ENCODE results near the gene CDS2. TPM values are rescaled to one million over a fixed set of nuclear protein-coding genes. Genes with fewer than 3 reads are reported as not detected.
"Not testable (repeated sequence)": the region's sequence is repeated elsewhere in the genome, so short reads cannot be mapped to it uniquely, and the experiment has no call there.

The CDS2 gene
- polyA plus RNA-seq (ENCODE audit: insufficient read length in 4 of 4): 10 to 100 TPM; 30.8 to 38.8 (median 34.5) TPM

DNA sequence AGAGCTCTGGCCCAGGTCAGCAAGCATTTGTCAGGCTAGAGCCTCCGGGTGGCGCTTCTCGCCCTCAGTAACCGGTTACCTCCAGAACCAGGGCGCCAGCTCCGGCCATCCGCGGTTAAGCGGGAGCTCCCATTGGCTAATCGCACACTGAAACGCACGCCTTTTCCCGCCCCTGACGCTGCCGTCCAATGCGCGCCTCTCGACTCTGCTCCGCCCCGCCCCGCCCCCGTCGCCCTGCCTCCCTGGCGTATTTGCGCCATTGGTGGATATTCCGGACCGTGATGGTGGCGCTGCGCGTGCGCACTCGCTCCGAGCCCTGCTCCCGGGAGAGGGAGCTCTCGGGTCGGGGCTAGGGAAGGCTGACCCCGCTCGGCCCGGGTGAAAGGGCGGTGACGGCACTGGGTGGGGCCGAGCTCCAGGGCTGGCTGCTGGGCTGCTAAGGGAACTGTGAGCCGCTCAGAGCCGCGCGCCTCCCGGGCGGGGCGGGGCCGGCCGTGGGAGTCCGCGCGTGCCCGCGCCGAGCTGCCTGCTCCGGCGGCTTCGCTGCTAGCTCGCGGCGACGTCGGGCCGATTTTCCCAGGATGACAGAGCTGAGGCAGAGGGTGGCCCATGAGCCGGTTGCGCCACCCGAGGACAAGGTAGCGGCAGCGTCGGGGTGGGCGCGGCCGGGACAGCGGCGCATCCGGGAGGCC lies at the start of gene CDS2:
Gene CDS2, plus strand, starts transcription at position 497 of the 692 bp plus-strand sequence. Its CDS starts 85 bp downstream, at position 582.
- peak; percentile 95 to 98 (median 97) for DNase-seq (ENCODE audit: low read depth in 4 of 4, low spot score in 3 of 4)

DNA sequence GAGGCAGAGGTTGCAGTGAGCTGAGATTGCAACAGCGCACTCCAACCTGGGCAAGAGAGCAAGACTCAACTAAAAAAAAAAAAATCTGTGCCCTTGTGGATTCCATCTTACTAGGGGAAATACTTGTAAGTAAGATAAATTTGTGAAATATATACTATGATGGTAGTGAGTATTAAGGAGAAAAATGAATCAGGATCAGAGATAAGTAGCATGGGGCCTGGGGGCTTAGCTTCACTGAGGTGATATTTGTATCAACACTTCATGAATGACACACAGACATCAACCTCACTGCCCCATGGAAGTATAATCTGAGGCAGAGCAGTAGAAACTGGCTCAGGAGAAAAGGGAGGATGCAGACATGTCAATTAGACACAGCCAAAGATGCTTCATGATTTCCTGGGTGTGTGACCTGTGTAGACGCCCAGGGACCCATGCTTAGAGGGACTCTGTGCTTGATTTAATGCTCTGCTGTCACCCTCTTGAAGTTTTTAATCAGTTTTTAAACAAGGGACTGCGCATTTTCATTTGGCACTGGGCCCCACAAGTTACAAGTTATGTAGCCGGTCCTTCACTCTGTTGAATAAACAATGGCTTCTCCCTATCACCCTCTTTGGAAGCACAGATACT lies 48.9 kb upstream of the CDS2 start:
- no peak for DNase-seq (ENCODE audit: low read depth in 4 of 4, low spot score in 3 of 4)

DNA sequence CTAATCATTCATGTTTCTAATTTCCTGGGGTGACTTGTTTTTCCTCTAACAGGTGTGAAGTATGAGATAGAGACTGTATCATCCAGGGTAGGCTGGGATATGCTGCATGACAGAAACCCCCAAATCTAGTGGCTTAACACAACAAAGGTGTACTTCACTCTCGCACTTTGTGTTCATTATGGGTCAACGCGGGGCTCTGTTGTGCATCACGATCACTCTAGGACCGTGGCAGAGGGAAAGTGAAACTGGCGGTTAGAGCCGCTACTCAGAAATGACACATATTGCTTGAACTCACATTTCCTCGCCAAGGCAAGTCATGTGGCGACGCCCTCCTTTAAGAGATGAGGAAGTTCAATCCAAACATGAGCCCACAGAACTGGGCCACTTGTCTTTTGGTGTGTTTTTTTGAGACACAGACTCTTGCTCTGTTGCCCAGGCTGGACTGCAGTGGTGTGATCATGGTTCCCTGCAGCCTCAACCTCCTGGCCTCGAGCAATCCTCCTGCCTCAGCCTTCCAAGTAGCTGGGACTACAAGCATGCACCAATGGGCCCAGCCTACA lies 48.3 kb upstream of the CDS2 start:
- no peak for DNase-seq (ENCODE audit: low read depth in 4 of 4, low spot score in 3 of 4)

DNA sequence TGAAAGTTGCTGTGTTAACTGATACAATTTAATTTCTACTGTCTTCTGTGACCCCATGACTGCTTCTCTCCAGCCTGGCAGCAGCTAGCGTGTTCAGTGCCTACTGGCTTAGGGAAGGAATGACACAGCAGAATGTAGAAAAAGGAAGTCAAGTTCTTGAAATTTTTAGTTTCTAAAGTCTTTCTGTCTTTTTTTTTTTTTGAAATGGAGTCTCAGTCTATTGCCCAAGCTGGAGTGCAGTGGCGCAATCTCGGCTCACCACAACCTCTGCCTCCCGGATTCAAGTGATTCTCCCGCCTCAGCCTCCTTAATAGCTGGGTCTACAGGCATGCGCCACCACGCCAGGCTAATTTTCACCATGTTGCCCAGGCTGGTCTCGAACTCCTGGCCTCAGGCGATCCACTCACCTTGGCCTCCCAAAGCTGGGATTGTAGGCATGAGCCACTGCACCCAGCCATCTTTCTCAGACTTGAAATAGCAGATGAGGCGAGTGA lies 46.4 kb upstream of the CDS2 start:
- DNase-seq (ENCODE audit: low read depth in 4 of 4, low spot score in 3 of 4): no peak

DNA sequence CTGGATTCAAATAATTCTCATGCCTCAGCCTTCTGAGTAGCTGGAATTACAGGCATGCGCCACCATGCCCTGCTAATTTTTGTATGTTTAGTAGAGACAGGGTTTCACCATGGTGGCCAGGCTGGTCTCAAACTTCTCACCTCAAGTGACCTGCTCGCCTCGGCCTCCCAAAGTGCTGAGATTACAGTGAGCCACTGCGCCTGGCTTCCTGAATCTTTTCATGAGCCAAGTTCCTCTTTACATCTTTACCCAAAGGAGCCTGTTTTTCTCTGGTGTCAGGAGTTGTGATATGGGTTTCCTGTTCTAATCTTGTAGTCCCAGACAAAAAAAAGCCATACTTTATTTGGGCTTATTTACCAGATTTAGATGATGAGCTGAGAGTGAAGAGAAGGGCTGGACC lies 41.4 kb upstream of the CDS2 start:
- no peak for DNase-seq (ENCODE audit: low read depth in 4 of 4, low spot score in 3 of 4)

DNA sequence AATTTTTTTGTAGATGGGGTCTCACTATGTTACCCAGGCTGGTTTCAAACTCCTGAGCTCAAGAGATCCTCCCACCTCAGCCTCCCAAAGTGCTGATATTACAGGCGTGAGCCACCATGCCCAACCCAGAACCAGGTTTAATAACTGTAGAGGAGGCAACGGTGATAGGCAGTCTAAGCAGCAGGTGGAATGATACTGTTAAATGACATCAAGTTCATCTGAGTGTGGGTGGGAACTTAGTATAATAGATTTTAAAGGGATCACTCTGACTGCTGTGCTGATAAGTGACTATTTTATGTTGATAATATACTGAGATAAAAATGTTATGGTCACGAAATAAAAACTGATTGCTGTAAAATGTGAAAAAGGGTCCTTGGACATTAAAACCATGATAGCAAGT lies 38.1 kb upstream of the CDS2 start:
- no peak for DNase-seq (ENCODE audit: low read depth in 4 of 4, low spot score in 3 of 4)

DNA sequence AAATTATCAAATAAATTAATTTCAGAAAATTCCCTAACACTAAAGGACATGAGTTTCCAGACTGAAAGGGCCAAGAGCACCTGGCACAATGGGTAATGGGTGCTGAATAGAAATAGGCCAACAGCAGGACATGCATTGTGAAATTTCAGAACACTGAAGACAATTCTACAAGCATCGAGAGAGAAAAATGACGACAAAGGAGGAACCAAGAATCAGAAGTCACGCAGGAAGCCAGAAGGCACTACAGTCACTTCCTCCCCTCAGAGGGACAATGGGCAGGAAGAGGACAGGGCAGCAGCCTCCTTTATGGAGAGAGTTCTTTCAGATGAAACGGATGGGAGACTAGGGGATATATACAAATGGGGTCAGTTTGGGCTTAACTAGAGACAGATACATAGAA lies 36.6 kb upstream of the CDS2 start:
- DNase-seq (ENCODE audit: low read depth in 4 of 4, low spot score in 3 of 4): no peak

DNA sequence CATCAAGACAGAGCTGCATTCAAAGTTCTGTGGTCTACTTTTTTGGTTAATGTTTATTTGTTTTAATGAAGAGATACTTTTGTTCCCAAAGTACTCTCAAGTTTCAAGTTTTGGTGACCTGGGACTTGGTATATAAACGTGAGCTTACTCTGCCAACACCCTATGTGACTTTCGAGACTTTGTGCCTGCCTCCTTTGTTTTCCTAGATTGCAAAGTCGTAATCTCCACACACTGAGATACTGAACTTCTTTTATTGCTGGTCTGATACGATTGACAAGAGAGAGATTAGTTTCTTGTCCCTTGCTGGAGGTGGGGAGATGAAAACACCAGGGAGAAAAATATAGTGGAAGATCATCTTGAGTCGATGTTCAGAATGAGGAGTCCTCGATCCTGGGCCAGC lies 34.9 kb upstream of the CDS2 start:
- DNase-seq (ENCODE audit: low read depth in 4 of 4, low spot score in 3 of 4): no peak

DNA sequence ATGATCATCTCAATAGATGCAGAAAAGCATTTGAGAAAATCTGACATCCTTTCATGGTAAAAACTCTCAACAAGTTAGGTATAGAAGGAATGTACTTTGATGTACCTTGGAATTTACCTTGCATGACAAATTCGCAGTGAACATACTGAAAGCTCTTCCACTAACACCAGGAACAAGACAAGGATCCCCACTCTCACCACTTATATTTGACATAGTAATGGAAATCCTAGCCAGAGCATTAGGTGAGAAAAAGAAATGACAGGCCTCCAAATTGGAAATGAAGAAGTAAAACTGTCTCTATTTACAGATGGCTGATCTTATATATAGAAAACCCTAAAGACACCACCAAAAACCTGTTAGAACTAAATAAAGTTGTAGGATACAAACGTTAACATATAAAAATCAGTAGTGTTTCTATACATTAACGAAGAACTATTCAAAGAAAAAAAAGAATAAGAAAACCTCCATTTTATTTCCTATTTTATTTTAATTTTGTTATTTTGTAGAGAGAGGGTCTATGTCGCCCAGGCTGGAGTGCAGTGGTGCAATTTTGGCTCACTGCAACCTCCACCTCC lies 34.0 kb upstream of the CDS2 start:
- no peak for DNase-seq (ENCODE audit: low read depth in 4 of 4, low spot score in 3 of 4)

DNA sequence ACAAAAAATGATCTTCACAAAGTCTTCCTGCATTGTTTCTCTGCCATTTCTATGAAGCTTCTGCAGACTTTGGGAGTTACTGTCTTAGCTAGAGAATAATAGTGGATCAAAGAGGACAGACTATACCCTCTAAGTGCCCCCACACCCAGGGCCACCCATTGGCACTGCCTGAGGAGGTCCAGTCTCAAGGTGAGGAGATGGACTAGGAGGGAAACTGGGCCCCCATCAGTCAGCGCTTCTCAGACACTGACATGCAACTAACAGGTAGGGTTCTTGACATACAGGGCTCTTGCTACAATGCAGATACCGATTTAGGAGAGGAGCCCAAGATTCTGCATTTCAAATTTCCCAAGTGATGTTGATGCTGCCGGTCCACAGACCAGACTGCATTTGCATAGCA lies 31.4 kb upstream of the CDS2 start:
- DNase-seq (ENCODE audit: low read depth in 4 of 4, low spot score in 3 of 4): no peak

DNA sequence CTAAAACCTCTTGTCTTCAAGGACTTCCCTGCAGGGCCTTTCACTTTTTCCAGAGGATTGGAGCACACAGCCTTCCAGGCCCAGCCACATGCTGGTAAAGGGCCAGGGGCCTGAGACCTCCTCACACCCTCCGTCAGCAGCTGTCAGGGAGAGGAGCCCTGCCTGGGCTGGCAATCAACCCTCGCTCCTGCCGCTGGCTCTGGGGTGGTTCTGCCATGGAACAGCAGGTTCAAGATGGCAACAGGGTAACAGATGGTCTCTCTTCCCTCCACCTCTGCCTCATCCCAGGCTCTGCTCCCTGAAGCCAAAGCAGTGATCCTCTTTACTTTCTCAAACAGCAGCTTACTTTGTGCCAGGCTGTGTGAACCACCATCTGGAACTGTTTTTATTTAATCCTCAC lies 30.9 kb upstream of the CDS2 start:
- no peak for DNase-seq (ENCODE audit: low read depth in 4 of 4, low spot score in 3 of 4)

DNA sequence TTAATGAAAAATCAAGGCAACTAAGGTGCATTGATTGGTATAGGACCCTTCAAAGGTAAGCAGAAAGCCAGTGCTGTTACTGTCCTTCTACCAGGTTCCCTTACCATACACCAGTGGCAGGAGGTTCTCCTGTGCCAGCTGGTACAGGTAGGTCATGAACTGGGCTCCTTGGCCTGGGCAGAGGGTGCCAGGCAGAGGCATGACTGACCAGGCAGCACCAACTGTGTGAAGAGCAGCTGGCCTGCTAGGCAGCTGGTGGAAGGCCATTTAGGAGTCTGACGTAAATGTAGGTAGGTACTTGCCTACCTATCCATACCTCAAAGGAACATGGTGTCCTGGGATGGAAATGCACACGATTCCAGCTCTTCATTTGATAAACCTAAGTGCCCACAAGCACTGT lies 30.3 kb upstream of the CDS2 start:
- no peak for DNase-seq (ENCODE audit: low read depth in 4 of 4, low spot score in 3 of 4)

DNA sequence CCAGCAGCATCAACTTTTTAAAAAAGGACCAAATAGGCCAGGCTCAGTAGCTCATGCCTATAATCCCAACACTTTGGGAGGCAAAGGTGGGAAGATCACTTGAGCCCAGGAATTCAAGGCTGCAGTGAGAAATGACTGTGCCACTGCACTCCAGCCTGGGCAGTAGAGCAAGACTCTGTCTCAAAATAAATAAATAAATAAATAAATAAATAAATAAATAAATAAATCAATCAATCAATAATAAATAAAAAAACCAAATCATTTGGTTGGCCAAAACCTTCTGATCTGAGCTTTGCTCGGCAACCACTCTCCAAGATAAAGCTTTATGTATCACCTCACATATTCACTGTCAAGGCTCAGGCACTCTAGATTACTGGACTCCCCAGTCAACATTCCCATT lies 27.8 kb upstream of the CDS2 start:
- DNase-seq (ENCODE audit: low read depth in 4 of 4, low spot score in 3 of 4): not testable (repeated sequence)

DNA sequence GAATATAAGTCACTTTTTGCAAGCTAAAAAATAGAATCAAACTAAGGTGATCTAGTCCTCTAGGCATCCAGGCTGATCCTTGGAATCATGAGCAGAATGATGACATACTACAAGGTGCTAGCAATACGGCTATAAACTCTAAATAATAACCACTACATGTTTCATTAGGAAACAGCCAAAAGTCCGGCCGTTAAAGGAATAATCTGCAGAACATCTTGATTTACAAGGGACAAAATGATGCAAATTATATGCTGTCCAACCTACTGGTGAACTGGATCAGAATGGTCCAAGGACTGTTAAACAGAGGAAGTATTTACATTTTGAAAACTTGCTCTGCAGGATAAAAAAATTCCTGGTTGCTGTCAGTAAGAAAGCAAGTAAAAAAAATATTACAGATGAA lies 26.9 kb upstream of the CDS2 start:
- DNase-seq (ENCODE audit: low read depth in 4 of 4, low spot score in 3 of 4): not testable (repeated sequence)

DNA sequence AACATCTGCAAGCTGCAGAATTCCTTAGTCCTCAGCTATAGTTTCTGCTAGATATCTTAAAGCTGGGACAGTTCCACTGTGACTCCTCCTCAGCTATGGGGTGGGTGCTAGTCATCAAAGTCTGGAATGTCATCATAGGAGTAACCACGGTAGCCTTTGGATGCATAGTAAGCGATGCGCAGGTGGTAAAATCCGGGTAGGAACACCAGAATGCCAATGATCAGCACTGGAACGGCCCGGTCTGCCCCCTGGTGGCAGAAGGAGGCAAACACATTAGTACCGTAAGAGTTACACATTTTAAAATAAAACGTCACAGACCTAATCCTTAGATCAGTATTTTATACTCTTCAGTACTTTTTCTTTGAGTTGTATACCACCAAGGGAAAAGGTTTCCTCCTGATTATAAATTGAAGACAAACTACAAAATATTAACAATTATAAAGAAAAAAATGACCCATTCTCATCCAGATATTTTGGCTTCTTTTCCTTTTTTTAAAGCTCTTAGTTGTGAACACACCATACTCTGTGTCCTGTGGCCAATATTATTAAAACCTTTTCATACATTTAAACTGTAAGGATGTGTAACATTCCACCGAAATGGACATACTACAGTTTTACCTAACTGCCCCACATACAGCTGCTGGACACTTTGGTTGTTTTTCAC lies 26.0 kb upstream of the CDS2 start:
- DNase-seq (ENCODE audit: low read depth in 4 of 4, low spot score in 3 of 4): no peak

DNA sequence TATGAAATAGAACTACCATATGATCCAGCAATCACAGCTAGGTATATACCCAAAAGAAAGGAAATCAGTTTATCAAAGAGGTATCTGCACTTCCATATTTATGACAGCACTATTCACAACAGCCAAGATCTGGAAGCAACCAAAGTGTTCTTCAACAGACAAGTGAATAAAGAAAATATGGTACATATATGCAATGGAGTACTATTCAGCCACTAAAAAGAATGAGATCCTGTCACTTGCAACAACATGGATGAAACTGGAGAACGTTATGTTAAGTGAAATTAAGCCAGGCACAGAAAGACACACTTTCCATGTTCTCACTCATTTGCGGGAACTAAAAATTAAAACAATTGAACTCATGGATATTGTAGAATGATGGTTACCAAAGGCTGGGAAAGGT lies 22.3 kb upstream of the CDS2 start:
- DNase-seq (ENCODE audit: low read depth in 4 of 4, low spot score in 3 of 4): no peak

DNA sequence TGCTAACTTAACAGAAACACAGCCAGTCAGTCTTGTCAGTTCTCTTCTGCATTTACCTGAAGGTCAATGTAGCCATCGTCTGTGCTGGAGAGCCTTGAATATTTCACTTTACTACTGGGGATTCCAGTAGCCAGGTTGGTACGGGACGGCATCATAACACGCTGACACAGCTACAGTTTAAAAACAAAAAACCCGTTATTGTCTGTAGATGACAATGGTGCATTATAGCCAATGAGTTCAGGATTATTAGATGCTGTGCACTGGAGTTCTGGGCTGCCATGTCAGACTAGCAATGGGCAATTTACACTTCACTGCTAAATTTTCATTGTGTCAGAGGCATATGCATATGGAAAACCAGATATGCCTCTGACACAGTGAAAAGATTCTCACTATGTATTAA lies 17.5 kb upstream of the CDS2 start:
- DNase-seq (ENCODE audit: low read depth in 4 of 4, low spot score in 3 of 4): no peak

DNA sequence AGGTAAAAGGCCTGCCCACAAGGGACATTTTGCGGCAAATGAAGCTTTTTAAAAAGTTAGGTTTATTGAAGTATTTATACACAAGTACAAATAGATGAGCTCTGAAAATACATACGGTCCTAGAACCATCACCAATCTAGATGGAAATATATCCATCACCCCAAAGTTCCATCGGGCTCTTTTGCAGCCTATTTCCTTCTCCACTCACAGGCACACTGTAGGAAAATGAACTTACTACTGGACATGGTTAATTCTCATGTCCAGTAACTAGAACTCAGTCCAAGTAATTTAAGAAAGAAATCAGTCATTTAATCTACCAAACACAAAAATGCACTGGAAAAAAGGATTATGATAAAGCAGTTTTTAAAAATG lies 13.2 kb upstream of the CDS2 start:
- DNase-seq (ENCODE audit: low read depth in 4 of 4, low spot score in 3 of 4): no peak

DNA sequence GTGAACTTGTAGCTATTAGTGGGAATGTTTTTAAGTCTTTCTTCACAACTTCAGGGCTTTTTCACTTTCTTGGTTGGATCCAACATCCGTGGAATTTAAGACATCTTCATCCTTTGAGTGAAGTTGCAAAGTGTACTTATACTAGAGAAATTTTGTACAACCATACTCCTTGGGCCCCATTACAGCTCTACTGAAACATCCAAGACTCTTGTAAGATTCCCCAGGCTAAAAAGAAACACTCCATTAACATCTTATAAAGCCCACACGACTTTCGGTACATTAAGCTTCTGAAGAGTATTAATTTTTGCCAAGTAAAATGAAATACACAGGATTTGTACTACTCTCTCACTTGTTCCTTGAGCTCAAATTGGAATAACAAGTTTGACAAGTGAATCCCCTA lies 12.4 kb upstream of the CDS2 start:
- no peak for DNase-seq (ENCODE audit: low read depth in 4 of 4, low spot score in 3 of 4)

DNA sequence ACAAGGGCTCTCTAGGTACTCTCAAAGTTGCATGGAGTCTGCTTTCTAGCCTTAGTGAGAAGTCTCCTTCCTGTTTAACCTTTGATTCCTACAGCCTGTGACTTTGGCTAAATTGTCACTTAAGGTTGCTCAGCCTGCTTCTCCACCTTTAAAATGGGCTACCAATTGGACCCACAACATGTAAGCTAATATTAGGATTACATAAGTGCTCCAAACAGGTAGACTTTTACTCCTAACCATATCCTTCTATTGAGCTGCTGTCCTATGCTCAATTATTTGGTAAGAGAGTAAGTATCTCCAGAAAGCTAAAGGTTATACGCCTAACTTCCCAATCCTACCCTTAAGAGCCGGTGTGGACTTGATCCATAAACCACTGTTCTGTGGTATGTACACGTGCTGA lies 9.9 kb upstream of the CDS2 start:
- no peak for DNase-seq (ENCODE audit: low read depth in 4 of 4, low spot score in 3 of 4)

Data from left renal pelvis (tissue), 4 donors.